GM12878 (cell line): ENCODE results near the gene ITPR3. TPM values are rescaled to one million over a fixed set of nuclear protein-coding genes. Genes with fewer than 3 reads are reported as not detected.

Source experiments
- BCL11A ChIP-seq: IDR thresholded peaks from 2 replicates; pipeline ENCODE4 v1.6.1; 2011; ENCODE audit warnings: low read depth, low read length
- ESRRA ChIP-seq: IDR thresholded peaks from 2 replicates; pipeline ENCODE4 v1.6.1; 2012; ENCODE audit warnings: mild to moderate bottlenecking, low read length, improper control_type of control experiment
- RAD21 ChIP-seq: IDR thresholded peaks from 2 replicates; pipeline ENCODE4 v1.6.1; 2011; ENCODE audit warnings: mild to moderate bottlenecking, low read depth, low read length, moderate library complexity; ENCODE audit not compliant: insufficient read depth
- RFX5 ChIP-seq: IDR thresholded peaks from 2 replicates; pipeline ENCODE4 v1.6.1; 2011; ENCODE audit warnings: low read depth, low read length, improper control_type of control experiment
- SP1 ChIP-seq: IDR thresholded peaks from one replicate; pipeline ENCODE4 v1.6.1; 2011; ENCODE audit warnings: low read depth, low read length
- STAT3 ChIP-seq: IDR thresholded peaks from 2 replicates; pipeline ENCODE4 v1.6.1; 2011; ENCODE audit warnings: low read depth, low read length, improper control_type of control experiment
- ZNF217 ChIP-seq: fragments of 450-650 bp; IDR thresholded peaks from 2 replicates; pipeline ENCODE4 v1.6.1; 2017; ENCODE audit warnings: antibody characterized with exemption, mild to moderate bottlenecking
- polyA plus RNA-seq, 11 experiments: library from polyadenylated mRNA; depleted of rRNA in 4 of 11; unstranded in 6 of 11; stranded (reverse) in 5 of 11; fragments of >200 nt; fragmentation: Nextera tagmentation in 4 of 11; fragmentation: Illumina TruSeq in 1 of 11; extraction: Ambion mirVana in 4 of 11; extraction: Trizol in 1 of 11; gene quantifications; 1 replicate in 1 of 11; 2 replicates in 10 of 11; pipeline versions ENCODE4 v1.2.1 to v1.2.3, GENCODE V29; 2011 to 2016; ENCODE audit warnings: inconsistent platforms in 2 of 11, missing spikeins in 2 of 11, low read depth in 1 of 11
- total RNA-seq, 4 experiments: library from RNA; depleted of rRNA in 3 of 4; stranded (reverse); fragments of >200 nt in 3 of 4; fragmentation: Illumina TruSeq in 1 of 4; extraction: Trizol in 1 of 4; gene quantifications; 2 replicates each; pipeline versions ENCODE4 v1.2.1 to v1.2.3, GENCODE V29; 2013 to 2021
- TF ChIP-seq, protein P1 (sequence below): fragments of 450-650 bp; IDR thresholded peaks from 2 replicates; pipeline ENCODE4 v1.6.1; 2017; ENCODE audit warnings: mild to moderate bottlenecking, moderate library complexity
- TF ChIP-seq, protein P2 (sequence below): IDR thresholded peaks from 2 replicates; pipeline ENCODE4 v1.6.1; 2012; ENCODE audit warnings: low read depth, low read length, improper control_type of control experiment
- TF ChIP-seq, protein P3 (sequence below): fragments of 450-650 bp; IDR thresholded peaks from 2 replicates; pipeline ENCODE4 v1.6.1; 2016; ENCODE audit warnings: mild to moderate bottlenecking

ITPR3 gene
- total and polyA plus RNA-seq, 10 of the 15 experiments (the other 5 are each of a cell fraction or from before 2014, with no cell fraction given): 0.32 to 34.0 (median 11.9) TPM

DNA sequence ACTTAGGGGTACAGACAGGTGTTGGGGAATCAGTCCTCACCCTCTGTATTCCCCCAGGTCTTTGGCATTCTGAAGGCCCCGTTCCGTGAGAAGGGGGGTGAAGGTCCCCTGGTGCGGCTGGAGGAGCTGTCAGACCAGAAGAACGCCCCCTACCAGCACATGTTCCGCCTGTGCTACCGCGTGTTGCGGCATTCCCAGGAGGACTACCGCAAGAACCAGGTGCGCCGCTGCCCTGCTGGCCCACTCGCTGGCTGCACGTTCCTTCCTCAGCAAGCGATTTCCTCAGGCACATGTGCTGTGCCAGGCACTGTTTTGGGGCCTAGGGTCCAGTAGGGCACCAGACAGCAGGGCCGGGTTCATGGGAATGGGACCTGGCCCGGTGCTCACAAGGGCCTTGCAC, 46.0 kb downstream of the ITPR3 start (continued):
- TF ChIP-seq, protein P1, sequence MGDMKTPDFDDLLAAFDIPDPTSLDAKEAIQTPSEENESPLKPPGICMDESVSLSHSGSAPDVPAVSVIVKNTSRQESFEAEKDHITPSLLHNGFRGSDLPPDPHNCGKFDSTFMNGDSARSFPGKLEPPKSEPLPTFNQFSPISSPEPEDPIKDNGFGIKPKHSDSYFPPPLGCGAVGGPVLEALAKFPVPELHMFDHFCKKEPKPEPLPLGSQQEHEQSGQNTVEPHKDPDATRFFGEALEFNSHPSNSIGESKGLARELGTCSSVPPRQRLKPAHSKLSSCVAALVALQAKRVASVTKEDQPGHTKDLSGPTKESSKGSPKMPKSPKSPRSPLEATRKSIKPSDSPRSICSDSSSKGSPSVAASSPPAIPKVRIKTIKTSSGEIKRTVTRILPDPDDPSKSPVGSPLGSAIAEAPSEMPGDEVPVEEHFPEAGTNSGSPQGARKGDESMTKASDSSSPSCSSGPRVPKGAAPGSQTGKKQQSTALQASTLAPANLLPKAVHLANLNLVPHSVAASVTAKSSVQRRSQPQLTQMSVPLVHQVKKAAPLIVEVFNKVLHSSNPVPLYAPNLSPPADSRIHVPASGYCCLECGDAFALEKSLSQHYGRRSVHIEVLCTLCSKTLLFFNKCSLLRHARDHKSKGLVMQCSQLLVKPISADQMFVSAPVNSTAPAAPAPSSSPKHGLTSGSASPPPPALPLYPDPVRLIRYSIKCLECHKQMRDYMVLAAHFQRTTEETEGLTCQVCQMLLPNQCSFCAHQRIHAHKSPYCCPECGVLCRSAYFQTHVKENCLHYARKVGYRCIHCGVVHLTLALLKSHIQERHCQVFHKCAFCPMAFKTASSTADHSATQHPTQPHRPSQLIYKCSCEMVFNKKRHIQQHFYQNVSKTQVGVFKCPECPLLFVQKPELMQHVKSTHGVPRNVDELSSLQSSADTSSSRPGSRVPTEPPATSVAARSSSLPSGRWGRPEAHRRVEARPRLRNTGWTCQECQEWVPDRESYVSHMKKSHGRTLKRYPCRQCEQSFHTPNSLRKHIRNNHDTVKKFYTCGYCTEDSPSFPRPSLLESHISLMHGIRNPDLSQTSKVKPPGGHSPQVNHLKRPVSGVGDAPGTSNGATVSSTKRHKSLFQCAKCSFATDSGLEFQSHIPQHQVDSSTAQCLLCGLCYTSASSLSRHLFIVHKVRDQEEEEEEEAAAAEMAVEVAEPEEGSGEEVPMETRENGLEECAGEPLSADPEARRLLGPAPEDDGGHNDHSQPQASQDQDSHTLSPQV: no peak
- no peak for TF ChIP-seq STAT3
- no peak for TF ChIP-seq ZNF217
- TF ChIP-seq, protein P2, sequence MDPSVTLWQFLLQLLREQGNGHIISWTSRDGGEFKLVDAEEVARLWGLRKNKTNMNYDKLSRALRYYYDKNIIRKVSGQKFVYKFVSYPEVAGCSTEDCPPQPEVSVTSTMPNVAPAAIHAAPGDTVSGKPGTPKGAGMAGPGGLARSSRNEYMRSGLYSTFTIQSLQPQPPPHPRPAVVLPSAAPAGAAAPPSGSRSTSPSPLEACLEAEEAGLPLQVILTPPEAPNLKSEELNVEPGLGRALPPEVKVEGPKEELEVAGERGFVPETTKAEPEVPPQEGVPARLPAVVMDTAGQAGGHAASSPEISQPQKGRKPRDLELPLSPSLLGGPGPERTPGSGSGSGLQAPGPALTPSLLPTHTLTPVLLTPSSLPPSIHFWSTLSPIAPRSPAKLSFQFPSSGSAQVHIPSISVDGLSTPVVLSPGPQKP: no peak
- no peak for TF ChIP-seq RAD21
- no peak for TF ChIP-seq BCL11A
- TF ChIP-seq, protein P3, sequence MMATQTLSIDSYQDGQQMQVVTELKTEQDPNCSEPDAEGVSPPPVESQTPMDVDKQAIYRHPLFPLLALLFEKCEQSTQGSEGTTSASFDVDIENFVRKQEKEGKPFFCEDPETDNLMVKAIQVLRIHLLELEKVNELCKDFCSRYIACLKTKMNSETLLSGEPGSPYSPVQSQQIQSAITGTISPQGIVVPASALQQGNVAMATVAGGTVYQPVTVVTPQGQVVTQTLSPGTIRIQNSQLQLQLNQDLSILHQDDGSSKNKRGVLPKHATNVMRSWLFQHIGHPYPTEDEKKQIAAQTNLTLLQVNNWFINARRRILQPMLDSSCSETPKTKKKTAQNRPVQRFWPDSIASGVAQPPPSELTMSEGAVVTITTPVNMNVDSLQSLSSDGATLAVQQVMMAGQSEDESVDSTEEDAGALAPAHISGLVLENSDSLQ: no peak
- no peak for TF ChIP-seq RFX5
- no peak for TF ChIP-seq ESRRA
- TF ChIP-seq SP1: no peak
